GM21576 (cell line): Measurements from ENCODE around the gene LGALS3BP.
"Not testable (repeated sequence)": the region's sequence is repeated elsewhere in the genome, so short reads cannot be mapped to it uniquely, and the experiment has no call there.

Experiments
- ATAC-seq: cut with Tn5 transposase; IDR thresholded peaks from one replicate; pipeline ENCODE4 v1.9.1; 2021; ENCODE audit warnings: mild to moderate bottlenecking, moderate library complexity; ENCODE audit not compliant: unreplicated experiment

LGALS3BP gene

DNA sequence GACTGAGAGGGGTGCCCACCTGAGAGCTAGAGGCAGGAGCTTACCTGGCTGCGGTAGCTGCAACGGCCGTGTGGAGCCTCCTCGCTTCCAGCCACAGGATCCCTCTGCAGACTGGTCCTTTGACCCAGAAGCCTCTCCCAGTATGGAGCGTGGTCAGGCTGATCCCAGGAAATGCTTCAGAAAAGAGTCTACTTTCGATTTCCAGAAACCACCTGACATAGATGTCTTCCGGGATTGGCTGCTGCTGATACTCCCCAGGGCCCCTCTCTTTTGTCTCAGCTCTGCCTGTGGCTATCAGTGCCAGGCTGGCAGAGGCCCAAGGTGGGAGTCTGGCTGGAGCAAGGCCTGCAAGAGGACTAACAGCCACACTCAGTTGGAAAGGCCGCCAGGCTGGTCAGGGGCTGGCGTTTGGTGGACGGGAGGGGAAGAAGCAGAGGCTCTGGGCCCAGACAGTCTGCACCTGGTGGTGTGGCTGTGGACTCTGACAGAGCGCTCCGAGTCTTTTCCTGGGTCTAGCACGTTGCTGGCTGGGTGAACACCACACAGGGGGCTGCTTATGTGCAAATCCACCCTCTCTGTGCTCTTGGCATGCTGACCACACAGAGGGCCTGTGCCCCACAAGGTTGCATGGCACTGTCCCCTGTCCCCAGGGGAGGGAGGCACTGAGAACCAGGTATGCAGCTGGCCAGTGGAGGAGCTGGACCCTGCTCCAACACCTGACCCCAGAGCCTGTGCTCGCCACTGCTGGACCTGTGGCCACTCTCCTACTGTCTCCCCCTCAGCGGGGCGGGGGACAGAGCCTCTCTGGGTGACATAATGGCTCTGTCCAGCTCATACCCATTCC is at the start of gene LGALS3BP:
Gene LGALS3BP, minus strand, starts transcription at position 144 of the 844 bp plus-strand sequence. CDS start 2,732 bp downstream, outside the sequence.
- no peak for ATAC-seq

GRCh38 chr17:79028496-79029326 is 49.0 kb upstream of the LGALS3BP start:
- no peak for ATAC-seq

GRCh38 chr17:79027925-79028491 is 48.3 kb upstream of the LGALS3BP start:
- no peak for ATAC-seq

- no peak for ATAC-seq
Measured at GRCh38 chr17:79027274-79027924, 47.7 kb upstream of the LGALS3BP start.

- ATAC-seq, result no peak
Measured at GRCh38 chr17:79026376-79027273, 46.9 kb upstream of the LGALS3BP start.

DNA sequence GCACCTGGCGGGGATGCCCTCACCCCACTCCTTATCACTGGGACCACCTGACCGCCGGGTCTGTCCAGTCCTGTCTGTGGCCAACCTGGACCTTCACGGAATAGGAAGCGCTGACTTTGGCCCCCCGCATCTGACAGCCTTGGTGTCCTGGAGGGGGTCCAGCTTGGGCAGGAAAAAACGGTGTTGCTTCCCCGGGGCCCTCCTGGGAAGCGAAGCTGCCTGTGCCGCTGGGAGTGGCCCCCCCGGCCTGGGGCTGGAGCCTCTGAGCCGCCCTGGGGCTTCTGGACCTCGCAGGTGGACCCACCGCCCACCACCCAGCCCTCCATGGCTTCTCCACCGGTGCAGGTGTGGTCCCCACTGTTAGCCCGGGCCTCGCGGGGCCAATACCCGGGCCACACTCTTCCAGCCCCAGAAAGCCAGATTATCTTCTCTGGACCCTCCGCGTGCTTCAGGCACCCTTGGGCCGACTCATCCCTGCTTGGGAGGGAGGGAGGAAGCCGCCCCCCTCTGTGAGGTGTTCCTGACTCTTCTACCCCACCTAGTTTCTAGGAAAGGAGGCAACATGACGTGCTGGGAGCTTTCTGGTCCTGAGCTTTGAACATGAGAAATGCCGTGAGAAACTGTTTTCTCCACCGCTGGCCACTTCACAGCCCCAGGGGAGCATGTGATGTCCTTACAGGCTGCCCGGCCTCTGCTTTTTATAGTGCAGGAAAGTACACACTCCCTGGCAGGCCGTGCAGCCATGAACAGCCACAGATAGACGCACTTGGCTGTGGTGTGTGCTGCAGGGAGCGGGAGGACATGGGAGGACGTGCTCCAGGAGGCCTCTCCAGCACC is 45.4 kb upstream of the LGALS3BP start:
- no peak for ATAC-seq

- no peak for ATAC-seq
Measured at GRCh38 chr17:79023886-79024771, 44.4 kb upstream of the LGALS3BP start, which contains the start of gene C1QTNF1. TSS of gene C1QTNF1 (plus strand) at chr17:79024169. CDS start at chr17:79043969, 19,800 bp downstream.

GRCh38 chr17:79023180-79023705 is 43.5 kb upstream of the LGALS3BP start:
- no peak for ATAC-seq

DNA sequence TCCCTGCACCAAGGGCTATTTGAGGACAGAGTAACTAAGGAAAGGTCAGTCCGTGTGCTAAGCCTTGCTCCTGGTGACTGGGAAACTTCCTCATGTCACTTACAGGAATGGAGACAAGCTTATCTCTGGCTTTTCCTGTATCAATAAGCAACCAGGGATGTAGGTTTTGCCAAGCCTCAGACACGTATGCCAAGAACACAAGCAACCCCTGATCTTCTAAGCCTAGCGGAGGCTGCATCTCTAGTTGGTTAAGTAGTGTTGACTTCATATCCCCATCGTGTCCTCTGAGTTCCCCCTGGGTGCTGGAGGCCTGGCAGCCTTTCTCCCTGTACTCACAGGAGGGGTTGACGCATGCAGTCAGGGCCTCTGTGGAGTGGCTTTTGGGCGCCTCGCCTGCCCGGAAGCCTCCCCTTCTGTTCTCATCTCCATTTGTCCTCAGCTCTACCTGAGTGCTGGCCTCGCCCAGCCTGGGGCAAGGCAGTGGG is 42.8 kb upstream of the LGALS3BP start:
- no peak for ATAC-seq

GRCh38 chr17:79021929-79022328 is 42.2 kb upstream of the LGALS3BP start:
- ATAC-seq, result not testable (repeated sequence)

DNA sequence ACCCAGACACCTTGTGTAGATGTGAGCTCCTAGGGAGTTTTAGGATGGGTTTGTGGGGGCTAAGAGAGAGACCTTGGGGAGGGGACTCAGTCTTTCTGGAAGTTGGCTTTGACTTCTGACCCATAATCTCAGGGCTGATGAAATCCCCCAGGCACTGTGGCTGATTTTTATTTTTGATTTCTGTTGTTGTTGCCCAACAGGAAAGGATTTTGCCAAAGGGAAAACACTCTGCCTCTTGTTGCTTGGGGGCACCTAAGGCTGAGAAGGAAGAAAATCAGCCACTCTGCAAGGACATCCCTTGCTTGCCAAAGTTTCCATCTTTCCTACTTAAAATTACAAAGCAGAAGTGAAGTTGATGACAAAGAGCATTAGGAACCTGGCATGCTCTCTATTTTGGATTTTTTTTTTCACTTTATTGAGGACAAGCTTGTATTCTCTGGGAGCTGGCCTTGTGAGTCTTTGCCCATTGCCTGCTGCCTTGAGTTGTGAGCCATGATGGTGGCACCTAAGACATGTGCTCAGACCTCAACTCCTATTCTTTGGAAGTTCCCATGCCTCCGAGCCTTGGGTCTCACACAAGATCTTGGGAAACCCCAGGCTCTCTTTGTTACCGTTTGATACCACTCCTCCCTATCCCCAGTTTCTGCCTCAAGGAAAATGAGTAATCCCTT is 41.0 kb upstream of the LGALS3BP start:
- no peak for ATAC-seq

DNA sequence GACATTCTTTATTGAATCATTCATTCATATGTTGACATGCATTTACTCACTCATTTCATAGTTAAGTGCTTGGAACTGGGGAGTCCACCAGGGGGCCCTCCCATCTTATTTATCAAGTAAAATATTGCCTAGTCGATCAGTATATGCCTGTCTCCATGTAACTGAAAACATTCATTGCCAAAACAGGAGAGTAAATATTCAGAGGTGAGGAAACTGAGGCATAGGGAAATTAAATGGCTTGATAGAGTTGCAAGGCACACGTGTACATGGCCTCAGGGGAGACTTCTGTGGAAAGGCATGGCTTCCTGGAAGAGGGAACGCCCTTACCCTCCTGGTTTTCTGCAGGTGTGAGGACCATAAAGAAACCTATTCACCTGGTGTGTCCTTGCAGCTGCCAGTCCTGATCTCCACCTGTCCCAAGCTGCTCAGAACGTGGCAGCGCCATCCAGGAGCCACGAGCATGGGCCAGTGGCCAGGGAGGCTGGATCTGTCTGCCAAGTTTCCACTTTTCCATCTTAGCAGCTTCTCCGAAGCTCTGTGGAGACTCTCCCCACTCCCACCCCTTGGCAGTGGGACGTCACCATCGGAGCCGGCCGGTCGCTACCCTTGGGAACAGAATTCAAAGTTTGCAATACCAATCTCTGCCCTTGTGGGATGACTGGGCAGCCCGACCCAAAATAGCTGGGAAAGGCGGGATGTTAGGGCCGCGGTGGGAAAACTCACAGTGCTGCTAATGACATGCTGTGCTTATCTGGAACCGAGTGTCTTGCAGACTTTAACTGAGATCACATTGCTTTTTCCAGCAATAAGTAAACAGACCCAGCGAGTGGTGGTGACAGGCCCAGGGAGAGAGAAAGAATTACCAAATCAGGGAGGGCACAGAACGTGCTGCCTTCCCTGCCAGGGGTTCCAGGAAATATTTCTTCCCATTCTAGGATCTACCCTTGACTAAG is 40.2 kb upstream of the LGALS3BP start:
- ATAC-seq, result no peak

- ATAC-seq, result no peak
Measured at GRCh38 chr17:79019261-79019631, 39.5 kb upstream of the LGALS3BP start.

GRCh38 chr17:79018370-79018695 is 38.6 kb upstream of the LGALS3BP start:
- ATAC-seq, result no peak

DNA sequence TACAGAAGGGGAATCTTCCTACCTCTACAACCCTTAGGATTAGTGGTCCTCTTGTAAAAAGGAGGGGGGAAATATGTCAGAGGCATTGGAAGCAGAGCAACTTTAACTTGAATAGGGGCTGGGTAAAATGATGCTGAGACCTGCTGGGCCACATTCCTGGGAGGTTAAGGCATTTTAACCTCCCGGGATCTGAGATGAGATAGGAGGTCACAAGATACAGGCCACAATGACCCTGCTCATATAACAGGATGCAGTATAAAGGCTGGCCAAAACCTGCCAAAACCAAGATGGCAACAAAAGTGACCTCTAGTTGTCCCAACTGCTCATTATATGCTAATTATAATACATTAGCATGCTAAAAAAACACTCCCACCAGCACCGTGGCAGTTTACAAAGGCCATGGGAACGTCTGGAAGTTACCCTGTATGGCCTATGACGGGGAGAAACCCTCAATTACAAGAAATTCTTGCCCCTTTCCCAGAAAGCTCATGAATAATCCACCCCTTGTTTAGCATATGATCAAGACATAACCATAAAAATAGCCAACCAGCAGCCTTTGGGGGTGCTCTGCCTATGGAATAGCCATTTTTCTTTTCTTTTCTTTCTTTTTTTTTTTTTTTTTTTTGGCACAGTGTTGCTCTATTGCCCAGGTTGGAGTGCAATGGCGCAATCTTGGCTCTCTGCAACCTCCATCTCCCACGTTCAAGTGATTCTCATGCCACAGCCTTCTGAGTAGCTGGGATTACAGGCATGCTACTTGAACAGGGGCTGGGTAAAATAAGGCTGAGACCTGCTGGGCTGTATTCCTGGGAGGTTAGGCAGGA is 38.0 kb upstream of the LGALS3BP start:
- ATAC-seq, result no peak
